Sigmoid colon (tissue), 4 donors: ENCODE measurements around the gene TRIP13.

Experiments
- CTCF ChIP-seq, 4 experiments: fragments of 450-650 bp in 3 of 4; fragments of 200-600 bp in 1 of 4; IDR thresholded peaks; one replicate each; pipeline ENCODE4 v1.5.1; 2016 to 2019; ENCODE audit warnings: antibody characterized with exemption in 4 of 4, mild to moderate bottlenecking in 3 of 4, moderate library complexity in 2 of 4
- EP300 ChIP-seq, 4 donors: sonication (generic); formaldehyde crosslinking; IDR thresholded peaks; one replicate each; pipeline ENCODE4 v1.6.1; 2017; ENCODE audit warnings: antibody characterized with exemption in 4 of 4
- POLR2A ChIP-seq, 2 donors: fragments of 450-650 bp; IDR thresholded peaks; one replicate each; pipeline ENCODE4 v1.6.1; 2016; ENCODE audit warnings: antibody characterized with exemption in 2 of 2, mild to moderate bottlenecking in 2 of 2, moderate library complexity in 2 of 2
- POLR2AphosphoS5 ChIP-seq, 4 donors: sonication (generic); formaldehyde crosslinking; IDR thresholded peaks; one replicate each; pipeline ENCODE4 v1.6.1; 2017; ENCODE audit warnings: antibody characterized with exemption in 4 of 4

- TF ChIP-seq CTCF (IDR thresholded peaks at IDR 0.05) (no peak), POLR2AphosphoS5 (IDR thresholded peaks at IDR 0.05) (no peak), EP300 (IDR thresholded peaks at IDR 0.05) (no peak), POLR2A (IDR thresholded peaks at IDR 0.05) (no peak)
Measured at GRCh38 chr5:884345-885126, 8.1 kb upstream of the TRIP13 start.
